Neural cell (in vitro differentiated cells): Measurements from ENCODE around the gene TRAPPC1. TPM values are rescaled to one million over a fixed set of nuclear protein-coding genes. Genes with fewer than 3 reads are reported as not detected.

Experiments
- H2AFZ ChIP-seq: fragments of 200-600, 300-800 bp; sonication (generic), shearing (Covaris generic); 2 replicates; pipeline ENCODE4 v1.6.0; 2014; ENCODE audit warnings: low read depth, mild to moderate bottlenecking, antibody characterized with exemption, low read length, moderate library complexity
- H3F3A ChIP-seq: fragments of 200-600 bp; shearing (Covaris generic); 2 replicates; pipeline ENCODE4 v1.6.1; 2016; ENCODE audit warnings: mild to moderate bottlenecking, moderate library complexity, mixed read lengths, antibody characterized with exemption, low read length; ENCODE audit not compliant: insufficient read depth, poor library complexity, severe bottlenecking
- H3K27ac ChIP-seq: fragments of 200-600, 300-800 bp; sonication (generic), shearing (Covaris generic); 2 replicates; pipeline ENCODE4 v1.5.1; 2014; ENCODE audit warnings: mild to moderate bottlenecking, low read length, moderate library complexity
- H3K27me3 ChIP-seq: fragments of 300-800, 200-600 bp; sonication (generic), shearing (Covaris generic); 2 replicates; pipeline ENCODE4 v1.6.0; 2014; ENCODE audit warnings: mild to moderate bottlenecking, low read depth, low read length, moderate library complexity; ENCODE audit not compliant: insufficient read depth
- H3K36me3 ChIP-seq: fragments of 300-800, 200-600 bp; sonication (generic), shearing (Covaris generic); 2 replicates; pipeline ENCODE4 v1.5.1; 2014; ENCODE audit warnings: mild to moderate bottlenecking, antibody characterized with exemption, low read length, moderate library complexity; ENCODE audit not compliant: insufficient read depth
- H3K4me2 ChIP-seq: fragments of 300-800, 200-600 bp; sonication (generic), shearing (Covaris generic); 2 replicates; pipeline ENCODE4 v1.6.0; 2014; ENCODE audit warnings: mild to moderate bottlenecking, low read length
- H3K4me3 ChIP-seq: fragments of 300-800, 200-600 bp; sonication (generic), shearing (Covaris generic); 2 replicates; pipeline ENCODE4 v1.5.1; 2014; ENCODE audit warnings: mild to moderate bottlenecking, low read length, moderate library complexity
- H3K79me2 ChIP-seq: fragments of 200-600 bp; shearing (Covaris generic); replicated peaks from 2 replicates; pipeline ENCODE4 v1.6.0; 2014; ENCODE audit warnings: mild to moderate bottlenecking, low read length, moderate library complexity; ENCODE audit not compliant: insufficient read depth
- H3K9ac ChIP-seq: fragments of 300-800, 200-600 bp; sonication (generic), shearing (Covaris generic); 2 replicates; pipeline ENCODE4 v1.6.1; 2016; ENCODE audit warnings: mild to moderate bottlenecking, low read length, mixed read lengths
- H3K9me2 ChIP-seq: fragments of 200-600 bp; shearing (Covaris generic); 2 replicates; pipeline ENCODE4 v1.6.1; 2016; ENCODE audit warnings: mild to moderate bottlenecking, low read length, mixed read lengths; ENCODE audit not compliant: insufficient read depth
- H3K9me3 ChIP-seq: fragments of 200-600, 300-800 bp; sonication (generic), shearing (Covaris generic); 2 replicates; pipeline ENCODE4 v1.6.1; 2016; ENCODE audit warnings: mild to moderate bottlenecking, mixed run types, low read length, moderate library complexity, mixed read lengths
- H4K20me1 ChIP-seq: fragments of 200-600 bp; shearing (Covaris generic); 2 replicates; pipeline ENCODE4 v1.6.1; 2016; ENCODE audit warnings: mild to moderate bottlenecking, mixed run types; ENCODE audit not compliant: insufficient read depth
- CTCF ChIP-seq: fragments of 450-650 bp; IDR thresholded peaks from 2 replicates; pipeline ENCODE4 v1.5.1; 2014; ENCODE audit warnings: antibody characterized with exemption, mild to moderate bottlenecking, moderate library complexity; ENCODE audit not compliant: poor library complexity, severe bottlenecking
- EP300 ChIP-seq: fragments of 450-650 bp; conservative IDR thresholded peaks from 2 replicates; pipeline ENCODE4 v1.6.1; 2014; ENCODE audit warnings: antibody characterized with exemption, mild to moderate bottlenecking, moderate library complexity; ENCODE audit not compliant: poor library complexity, severe bottlenecking
- EZH2 ChIP-seq: fragments of 200-600, 300-800 bp; shearing (Covaris generic), sonication (generic); IDR thresholded peaks from 2 replicates; pipeline ENCODE4 v1.6.1; 2014; ENCODE audit warnings: antibody characterized with exemption, low read length, borderline replicate concordance, mild to moderate bottlenecking; ENCODE audit not compliant: insufficient read depth, poor library complexity, severe bottlenecking
- MXI1 ChIP-seq: fragments of 450-650 bp; conservative IDR thresholded peaks from 2 replicates; pipeline ENCODE4 v1.6.1; 2014; ENCODE audit warnings: antibody characterized with exemption, mild to moderate bottlenecking; ENCODE audit not compliant: poor library complexity, severe bottlenecking
- POLR2AphosphoS5 ChIP-seq: IDR thresholded peaks from 2 replicates; pipeline ENCODE4 v1.6.1; 2012
- RAD21 ChIP-seq: fragments of 450-650 bp; conservative IDR thresholded peaks from 2 replicates; pipeline ENCODE4 v1.6.1; 2014; ENCODE audit warnings: antibody characterized with exemption, mild to moderate bottlenecking, moderate library complexity
- REST ChIP-seq: IDR thresholded peaks from 2 replicates; pipeline ENCODE4 v1.6.1; 2012; ENCODE audit warnings: borderline replicate concordance
- SMC3 ChIP-seq: fragments of 450-650 bp; conservative IDR thresholded peaks from 2 replicates; pipeline ENCODE4 v1.6.1; 2014; ENCODE audit warnings: antibody characterized with exemption, mild to moderate bottlenecking, moderate library complexity; ENCODE audit not compliant: poor library complexity
- TAF1 ChIP-seq: IDR thresholded peaks from 2 replicates; pipeline ENCODE4 v1.6.1; 2012; ENCODE audit warnings: low read depth
- polyA plus RNA-seq: library from polyadenylated mRNA; depleted of rRNA; stranded (reverse); fragments of >200 nt; gene quantifications from 2 replicates; pipeline ENCODE4 v1.2.3, GENCODE V29; 2014

Gene TRAPPC1
- polyA plus RNA-seq, 1 donor from 2014 or later: 34.0 TPM

GRCh38 chr17:7909089-7909488 lies 22.7 kb downstream of the TRAPPC1 start:
- Histone ChIP-seq H3K36me3 (peaks cover 4% of the 10 kb centered on the region), H3K27me3 (no peaks in the 10 kb centered on the region), H3K9ac (no peak overlapping the region), H3K9me3 (no peaks in the 10 kb centered on the region), H4K20me1 (peaks cover 6% of the 10 kb centered on the region), H3K4me3 (no peak overlapping the region), H3K27ac (no peak overlapping the region), H3K79me2 (no peaks in the 10 kb centered on the region), H3F3A (no peaks in the 10 kb centered on the region), H3K4me2 (no peak overlapping the region), H2AFZ (no peak overlapping the region), H3K9me2 (no peaks in the 10 kb centered on the region)
- TF ChIP-seq MXI1: no peak

GRCh38 chr17:7903154-7904103 lies 28.3 kb downstream of the TRAPPC1 start:
- H3K27ac ChIP-seq: no peak overlapping the region
- peaks cover 4% of the 10 kb centered on the region for H4K20me1 ChIP-seq
- H3K79me2 ChIP-seq: no peaks in the 10 kb centered on the region
- no peaks in the 10 kb centered on the region for H3K27me3 ChIP-seq
- no peak for TF ChIP-seq SMC3
- no peak for TF ChIP-seq RAD21
- TF ChIP-seq TAF1: no peak
- no peak for TF ChIP-seq CTCF
- TF ChIP-seq REST: no peak
- TF ChIP-seq POLR2AphosphoS5: no peak
- no peak for TF ChIP-seq MXI1
- no peak for TF ChIP-seq EZH2
- no peak for TF ChIP-seq EP300
- no peaks in the 10 kb centered on the region for H3K9me2 ChIP-seq
- H3K36me3 ChIP-seq: peaks cover 21% of the 10 kb centered on the region
- H3K9ac ChIP-seq: no peak overlapping the region
- H3K4me3 ChIP-seq: no peak overlapping the region
- H2AFZ ChIP-seq: no peak overlapping the region
- no peaks in the 10 kb centered on the region for H3F3A ChIP-seq
- H3K9me3 ChIP-seq: no peaks in the 10 kb centered on the region
- H3K4me2 ChIP-seq: no peak overlapping the region
